Cardiac muscle cell (in vitro differentiated cells and primary cell): ENCODE measurements around the gene MBNL1. TPM values are rescaled to one million over a fixed set of nuclear protein-coding genes. Genes with fewer than 3 reads are reported as not detected.

Source experiments
- DNase-seq, 2 donors: peaks; one replicate each; pipeline versions ENCODE4 v3.0.0 to v3.0.0-alpha.2; 2010 to 2017; ENCODE audit warnings: low read depth in 1 of 2, low spot score in 1 of 2
- H3K27ac ChIP-seq: fragments of 200-600 bp; sonication (generic); 2 replicates; pipeline ENCODE4 v1.5.1; 2016
- H3K27me3 ChIP-seq: fragments of 200-600 bp; sonication (generic); 2 replicates; pipeline ENCODE4 v1.6.0; 2016; ENCODE audit warnings: control low read depth
- H3K36me3 ChIP-seq: fragments of 200-600 bp; sonication (generic); 2 replicates; pipeline ENCODE4 v1.5.1; 2016; ENCODE audit warnings: control low read depth
- H3K4me1 ChIP-seq: fragments of 200-600 bp; sonication (generic); 2 replicates; pipeline ENCODE4 v1.8.1; 2017; ENCODE audit warnings: low read depth, mild to moderate bottlenecking, mixed run types
- H3K4me3 ChIP-seq: fragments of 200-600 bp; sonication (generic); 2 replicates; pipeline ENCODE4 v1.5.1; 2016; ENCODE audit warnings: mild to moderate bottlenecking
- H3K9me3 ChIP-seq: fragments of 200-600 bp; sonication (generic); 2 replicates; pipeline ENCODE4 v1.5.1; 2017; ENCODE audit warnings: low read depth, mild to moderate bottlenecking, control low read depth
- CTCF ChIP-seq: IDR thresholded peaks from 2 replicates; pipeline ENCODE4 v1.5.1; 2012; ENCODE audit warnings: low read depth, mild to moderate bottlenecking, low read length
- polyA plus RNA-seq: library from polyadenylated mRNA; unstranded; fragments of >200 nt; fragmentation: Nextera tagmentation; extraction: Ambion mirVana; gene quantifications from 2 replicates; pipeline ENCODE4 v1.2.1, GENCODE V29; 2016
- total RNA-seq: library from RNA; depleted of rRNA; stranded (reverse); fragments of >200 nt; gene quantifications from 2 replicates; pipeline ENCODE4 v1.2.3, GENCODE V29; 2016

Gene MBNL1
- total and polyA plus RNA-seq, 2 experiments from 2014 or later: 18.1 to 75.1 TPM

GRCh38 chr3:152379415-152380042 lies 110.8 kb downstream of the MBNL1 start:
- DNase-seq: no peak

GRCh38 chr3:152380043-152380442 lies 111.3 kb downstream of the MBNL1 start:
- Histone ChIP-seq H3K9me3 (no peaks in the 10 kb centered on the region), H3K27me3 (no peaks in the 10 kb centered on the region), H3K27ac (no peak overlapping the region), H3K4me1 (peaks cover 8% of the 10 kb centered on the region), H3K4me3 (no peak overlapping the region), H3K36me3 (no peaks in the 10 kb centered on the region)
- peak in 1 of 2 donors; percentile 24 for DNase-seq
- no peak for TF ChIP-seq CTCF

More at GRCh38 chr3:152379415-152380042, 110.8 kb downstream of the MBNL1 start:
- no peak for TF ChIP-seq CTCF
- H3K36me3 ChIP-seq: no peaks in the 10 kb centered on the region
- H3K27ac ChIP-seq: no peak overlapping the region
- H3K4me3 ChIP-seq: no peak overlapping the region
- H3K4me1 ChIP-seq: peaks cover 8% of the 10 kb centered on the region
- H3K9me3 ChIP-seq: no peaks in the 10 kb centered on the region
- H3K27me3 ChIP-seq: no peaks in the 10 kb centered on the region

- Histone ChIP-seq H3K36me3 (no peaks in the 10 kb centered on the region), H3K4me1 (peaks cover 18% of the 10 kb centered on the region), H3K27ac (no peak overlapping the region), H3K4me3 (no peak overlapping the region), H3K9me3 (no peaks in the 10 kb centered on the region), H3K27me3 (no peaks in the 10 kb centered on the region)
- DNase-seq: peak in 1 of 2 donors; percentile 19
- TF ChIP-seq CTCF: no peak
Observed at GRCh38 chr3:152381881-152382295, 113.2 kb downstream of the MBNL1 start.

- TF ChIP-seq CTCF: no peak
- peaks cover 25% of the 10 kb centered on the region for H3K4me1 ChIP-seq
- no peaks in the 10 kb centered on the region for H3K9me3 ChIP-seq
- H3K27ac ChIP-seq: no peak overlapping the region
- peak in 1 of 2 donors; percentile 55 for DNase-seq
- no peak overlapping the region for H3K4me3 ChIP-seq
- no peaks in the 10 kb centered on the region for H3K36me3 ChIP-seq
- no peaks in the 10 kb centered on the region for H3K27me3 ChIP-seq
Observed at GRCh38 chr3:152382312-152383135, 113.8 kb downstream of the MBNL1 start.

GRCh38 chr3:152383136-152383606 lies 114.4 kb downstream of the MBNL1 start:
- H3K9me3 ChIP-seq: no peaks in the 10 kb centered on the region
- H3K27me3 ChIP-seq: no peaks in the 10 kb centered on the region
- peaks cover 25% of the 10 kb centered on the region for H3K4me1 ChIP-seq
- no peak for DNase-seq
- H3K4me3 ChIP-seq: no peak overlapping the region
- TF ChIP-seq CTCF: no peak
- H3K27ac ChIP-seq: no peak overlapping the region
- H3K36me3 ChIP-seq: no peaks in the 10 kb centered on the region
